HG02852 (cell line): Measurements from ENCODE around the gene ABCC4.
A peak's percentile ranks its signal among the peaks of the same experiment; 100 is the strongest.

Experiments used
- ATAC-seq: cut with Tn5 transposase; IDR thresholded peaks from one replicate; pipeline ENCODE4 v1.9.1; 2021; ENCODE audit warnings: mild to moderate bottlenecking, moderate library complexity; ENCODE audit not compliant: unreplicated experiment

Gene ABCC4

DNA sequence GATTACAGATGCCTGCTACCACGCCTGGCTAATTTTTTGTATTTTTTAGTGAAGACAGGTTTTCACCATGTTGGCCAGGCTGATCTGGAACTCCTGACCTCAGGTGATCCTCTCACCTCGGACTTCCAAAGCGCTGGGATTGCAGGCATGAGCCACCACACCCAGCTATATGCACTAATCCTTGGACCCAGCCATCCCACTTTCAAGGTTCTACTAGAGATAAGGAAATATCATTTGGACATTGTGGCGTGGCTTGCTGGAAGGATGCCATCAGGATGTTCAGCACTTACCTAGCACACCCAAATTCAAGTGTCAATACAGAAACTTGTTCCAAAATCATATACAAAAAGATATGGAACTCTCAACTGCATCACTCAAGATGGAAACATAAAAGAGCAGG, 136.4 kb downstream of the ABCC4 start:
- no peak for ATAC-seq

DNA sequence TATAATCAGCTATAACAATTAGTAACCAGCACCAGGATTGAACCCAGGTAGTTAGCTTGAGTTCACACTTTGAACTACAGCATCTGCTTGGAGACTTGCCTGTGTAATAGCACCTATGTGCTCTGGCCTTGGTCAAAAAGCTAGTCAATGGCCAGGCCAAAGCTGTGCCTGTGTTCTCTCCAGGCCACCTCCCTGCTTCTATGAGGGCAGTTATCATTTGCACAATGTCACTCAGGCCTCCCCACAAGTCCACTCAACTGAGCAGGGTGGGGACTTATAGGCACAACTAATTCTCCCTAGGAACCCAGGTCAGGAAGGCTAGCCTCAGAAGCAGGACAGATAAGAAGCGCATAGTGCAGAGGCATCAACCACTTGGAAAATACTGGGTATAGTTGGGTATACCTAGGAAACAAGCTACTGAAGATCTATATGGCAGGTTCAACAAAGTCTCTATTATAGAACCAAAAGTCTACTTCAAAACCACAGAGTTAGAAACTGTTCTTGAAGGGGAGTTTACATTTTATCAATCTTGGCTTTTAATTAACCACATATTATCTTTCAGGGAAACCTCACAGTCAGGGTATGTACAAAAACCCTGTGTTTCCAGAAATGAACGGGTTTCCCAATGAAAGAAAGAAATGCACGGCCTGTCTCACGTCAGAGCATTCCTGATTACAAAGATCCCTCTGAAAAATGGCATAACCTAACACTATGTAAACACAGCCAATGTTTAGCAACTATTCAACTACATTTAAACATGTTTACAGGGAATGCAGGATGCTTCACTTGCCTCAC, 140.9 kb downstream of the ABCC4 start:
- ATAC-seq = no peak

DNA sequence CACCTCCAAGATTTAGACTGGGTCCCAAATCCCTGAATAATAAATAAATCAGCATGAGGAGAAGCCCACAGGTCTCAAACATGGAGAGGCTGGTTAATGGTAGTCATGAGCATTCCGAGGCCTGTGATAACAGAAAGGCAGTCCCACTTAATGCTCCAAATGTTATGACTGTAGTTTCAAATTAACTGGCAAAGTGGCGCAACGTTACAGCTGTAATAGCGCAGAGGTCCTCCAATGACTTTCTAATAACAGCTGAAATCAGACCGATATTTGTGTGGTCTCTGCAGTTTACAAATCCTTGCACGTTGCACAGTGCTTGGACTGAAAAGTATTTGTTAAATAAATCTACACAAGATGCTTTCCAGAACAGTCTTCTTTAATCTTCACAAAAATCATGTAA, 141.8 kb downstream of the ABCC4 start:
- ATAC-seq = no peak

DNA sequence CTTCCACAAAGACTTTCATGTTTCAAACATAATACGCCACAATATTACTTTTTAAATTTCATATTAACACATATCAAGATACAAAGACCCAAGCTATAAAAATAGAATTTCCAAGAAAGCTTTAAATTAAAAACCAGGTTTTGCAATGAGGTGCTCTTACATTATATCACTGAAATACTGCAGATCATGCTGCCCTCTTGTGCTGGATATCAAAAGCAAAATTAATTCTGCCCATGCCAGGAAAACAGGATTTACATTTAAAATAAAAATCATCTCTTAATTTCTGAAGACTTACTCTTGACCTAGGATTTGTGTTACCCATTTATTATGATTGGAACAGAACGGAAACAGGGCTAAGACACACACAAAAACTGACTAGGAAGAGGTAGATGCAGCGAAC, 145.0 kb downstream of the ABCC4 start:
- ATAC-seq = no peak

DNA sequence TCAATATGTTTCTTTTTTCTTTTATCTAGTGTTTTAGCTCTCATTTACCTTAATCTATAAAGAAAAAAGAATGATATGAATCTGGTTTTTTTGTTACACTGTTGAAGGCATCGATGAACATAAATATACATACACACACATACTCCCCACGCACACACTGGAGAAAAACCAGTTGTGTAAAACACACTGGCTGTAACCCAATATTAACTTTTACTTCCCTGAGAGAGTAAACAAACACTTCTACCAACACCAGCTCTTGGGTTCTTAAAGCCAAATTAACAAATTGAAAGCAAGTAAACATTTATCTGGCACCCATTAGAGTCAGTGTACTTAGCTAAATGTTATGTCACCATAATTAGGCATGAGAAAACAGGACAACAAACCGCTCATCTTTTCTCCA, 145.7 kb downstream of the ABCC4 start:
- no peak for ATAC-seq

DNA sequence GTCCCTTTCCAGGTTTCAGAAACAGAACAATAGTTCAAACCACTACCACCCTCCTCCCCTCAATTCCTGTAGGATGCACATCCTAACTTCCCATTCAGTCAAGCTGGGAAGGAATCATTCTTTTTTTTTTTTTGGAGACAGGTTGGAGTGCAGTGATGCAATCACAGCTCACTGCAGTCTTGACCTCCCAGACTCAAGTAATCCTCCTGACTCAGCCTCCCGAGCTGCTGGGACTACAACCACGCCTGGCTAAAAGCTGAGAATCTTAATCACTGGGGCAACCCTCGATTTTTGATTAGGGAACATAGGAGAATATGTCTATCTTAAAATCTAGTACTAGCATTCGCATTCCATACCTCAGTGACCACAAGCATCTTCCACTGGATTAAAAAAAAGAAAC, 146.2 kb downstream of the ABCC4 start:
- ATAC-seq = no peak

DNA sequence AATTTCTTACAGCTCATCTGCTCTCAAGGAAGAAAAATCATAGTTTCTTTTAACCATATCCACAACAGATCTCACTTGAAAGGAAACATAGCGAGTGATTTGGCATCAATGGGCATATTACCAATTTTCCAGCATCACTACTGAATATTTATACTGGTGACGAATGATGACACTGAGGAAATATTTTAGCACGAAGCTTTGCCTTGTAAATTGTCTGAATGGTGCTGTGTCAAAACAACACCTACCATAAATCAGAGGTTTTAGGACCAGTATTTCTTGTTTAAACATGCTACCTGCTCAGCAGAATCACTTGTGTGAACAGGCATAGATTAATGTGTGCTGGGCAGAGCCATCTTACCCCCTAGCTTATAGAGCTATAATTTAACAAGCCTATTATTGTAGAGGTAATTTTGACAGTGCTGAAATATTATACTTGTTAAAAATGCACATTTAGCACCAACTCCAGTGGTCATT, 146.8 kb downstream of the ABCC4 start:
- ATAC-seq = no peak

DNA sequence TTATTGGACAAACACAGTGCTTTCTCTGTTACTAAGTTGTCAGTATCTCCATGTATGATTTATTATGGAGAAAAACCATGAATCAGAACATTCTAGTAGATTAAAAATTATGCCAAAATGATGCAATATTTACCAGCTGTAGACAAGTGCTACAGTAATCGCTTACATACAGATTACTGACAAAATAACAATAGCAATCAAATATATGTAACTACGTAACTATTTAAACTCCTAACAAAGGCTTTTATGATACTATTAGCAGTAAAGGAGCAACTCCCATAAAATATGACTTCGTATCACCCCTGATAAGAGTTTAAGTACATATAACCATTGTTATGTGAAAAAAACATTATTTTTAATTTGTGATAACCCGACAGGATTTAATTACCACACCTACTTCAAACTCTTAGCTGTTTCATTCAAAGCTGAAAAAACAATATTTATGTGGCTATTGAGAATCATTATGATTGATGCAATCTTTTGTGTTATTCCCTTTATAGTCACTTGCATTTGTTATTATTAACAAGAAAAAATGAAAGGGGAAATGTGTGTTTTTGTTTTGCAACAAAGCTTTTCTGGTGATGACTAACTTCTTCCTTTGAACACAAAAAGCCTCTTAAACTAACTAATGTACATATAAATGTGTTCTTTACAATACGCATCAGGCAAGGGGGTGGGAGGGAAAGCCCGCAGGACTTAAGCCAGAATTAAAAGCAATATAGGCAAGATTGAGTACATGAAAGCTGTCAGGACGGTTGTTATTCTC, 147.4 kb downstream of the ABCC4 start:
- ATAC-seq = no peak

DNA sequence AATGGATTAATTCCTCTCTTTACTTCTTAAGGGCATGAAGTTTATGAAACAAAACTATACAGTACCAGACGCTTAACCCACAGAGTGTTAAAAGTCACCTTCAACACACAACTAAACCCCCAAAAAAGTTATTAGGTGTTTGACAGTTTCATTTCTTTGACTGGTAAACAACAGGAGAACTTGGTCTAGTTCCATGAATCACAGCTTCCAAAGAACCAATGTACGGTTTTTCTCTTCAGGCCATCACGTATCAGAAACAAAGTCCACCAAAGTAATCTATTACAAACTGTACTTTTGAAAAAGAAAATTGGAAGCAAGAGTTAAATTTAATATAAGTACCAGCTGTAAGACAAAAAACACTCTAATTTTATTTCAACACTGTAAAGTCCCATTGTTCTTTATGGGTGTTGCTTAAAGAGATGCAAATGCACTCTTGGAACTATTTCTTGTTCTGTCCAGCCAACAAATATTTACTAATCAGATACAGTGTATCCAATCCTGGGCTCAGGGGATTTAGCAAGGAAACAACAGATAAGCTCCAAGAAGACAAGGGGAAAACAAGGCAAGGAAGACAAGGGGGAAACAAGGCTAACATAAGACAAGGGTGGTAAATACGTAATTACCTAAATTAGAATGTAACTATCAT, 149.2 kb downstream of the ABCC4 start:
- ATAC-seq = no peak

DNA sequence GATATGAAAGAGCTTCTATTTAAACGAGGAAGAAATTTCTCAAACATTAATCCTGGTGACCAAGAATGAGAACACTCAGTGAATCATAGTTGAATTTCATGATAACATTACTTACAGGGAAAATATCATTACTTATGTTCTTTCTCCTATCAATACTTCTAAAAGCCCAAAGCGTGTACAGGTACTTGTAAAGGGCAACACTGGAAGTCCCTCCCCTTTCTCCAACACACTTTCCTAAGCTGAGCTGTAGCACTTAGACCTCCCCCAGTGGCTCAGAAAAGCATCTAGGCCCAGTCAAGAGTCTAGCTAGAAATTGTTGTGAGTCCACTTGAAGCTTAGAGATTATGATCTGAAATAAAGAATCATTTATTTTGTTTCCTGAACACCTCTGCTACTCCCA, 150.7 kb downstream of the ABCC4 start:
- ATAC-seq = no peak

DNA sequence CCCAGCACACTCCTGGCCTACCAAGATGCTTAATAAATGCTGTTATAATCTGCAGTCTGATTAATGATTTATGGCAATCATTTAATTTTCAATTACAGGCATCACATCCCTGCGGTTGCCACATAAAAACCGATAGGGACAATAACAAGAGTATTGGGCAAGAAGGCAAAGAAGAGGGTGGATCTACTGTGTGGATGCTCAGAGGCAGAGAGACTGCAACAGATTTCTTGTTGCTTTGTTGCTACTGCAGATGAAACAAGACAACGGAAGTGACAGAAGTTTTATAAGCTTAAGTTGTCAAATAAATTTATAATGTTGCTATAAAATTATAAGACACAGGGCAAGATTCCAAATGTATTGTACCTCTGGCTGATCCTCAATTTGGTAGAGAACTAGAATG, 154.8 kb downstream of the ABCC4 start:
- ATAC-seq = no peak

DNA sequence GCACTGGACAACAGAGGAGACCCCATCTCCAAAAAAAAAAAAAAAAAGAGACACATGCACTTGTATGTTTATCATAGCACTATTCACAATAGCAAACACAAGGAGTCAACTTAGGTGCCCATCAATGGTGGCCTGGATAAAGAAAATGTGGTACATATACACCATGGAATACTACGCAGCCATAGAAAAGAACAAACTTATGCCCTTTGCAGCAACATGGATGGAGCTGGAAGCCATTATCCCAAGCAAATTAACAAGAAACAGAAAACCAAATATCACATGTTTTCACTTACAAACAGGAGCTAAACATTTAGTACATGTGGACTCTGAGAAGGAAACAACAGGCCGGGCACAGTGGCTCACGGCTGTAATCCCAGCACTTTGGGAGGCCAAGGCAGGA, 155.7 kb downstream of the ABCC4 start:
- no peak for ATAC-seq

DNA sequence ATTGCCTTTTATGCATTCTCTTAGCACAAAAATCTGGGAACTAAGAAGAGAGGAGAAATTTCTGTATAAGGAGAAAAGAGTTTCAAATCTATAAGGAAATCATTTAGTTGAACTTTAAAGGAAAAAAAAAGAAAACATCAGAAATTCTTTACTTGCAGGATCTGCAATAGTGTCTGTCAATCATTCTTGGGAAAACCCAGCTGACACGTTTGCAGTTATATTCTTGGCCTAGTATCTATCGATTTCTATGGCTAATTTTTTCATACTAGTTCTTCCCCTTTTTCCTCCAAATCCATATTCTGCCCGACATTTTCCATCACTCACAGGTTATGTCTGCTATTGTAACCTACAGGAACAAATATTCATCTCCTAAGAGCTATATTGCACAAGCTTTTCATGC, 160.7 kb downstream of the ABCC4 start:
- no peak for ATAC-seq

DNA sequence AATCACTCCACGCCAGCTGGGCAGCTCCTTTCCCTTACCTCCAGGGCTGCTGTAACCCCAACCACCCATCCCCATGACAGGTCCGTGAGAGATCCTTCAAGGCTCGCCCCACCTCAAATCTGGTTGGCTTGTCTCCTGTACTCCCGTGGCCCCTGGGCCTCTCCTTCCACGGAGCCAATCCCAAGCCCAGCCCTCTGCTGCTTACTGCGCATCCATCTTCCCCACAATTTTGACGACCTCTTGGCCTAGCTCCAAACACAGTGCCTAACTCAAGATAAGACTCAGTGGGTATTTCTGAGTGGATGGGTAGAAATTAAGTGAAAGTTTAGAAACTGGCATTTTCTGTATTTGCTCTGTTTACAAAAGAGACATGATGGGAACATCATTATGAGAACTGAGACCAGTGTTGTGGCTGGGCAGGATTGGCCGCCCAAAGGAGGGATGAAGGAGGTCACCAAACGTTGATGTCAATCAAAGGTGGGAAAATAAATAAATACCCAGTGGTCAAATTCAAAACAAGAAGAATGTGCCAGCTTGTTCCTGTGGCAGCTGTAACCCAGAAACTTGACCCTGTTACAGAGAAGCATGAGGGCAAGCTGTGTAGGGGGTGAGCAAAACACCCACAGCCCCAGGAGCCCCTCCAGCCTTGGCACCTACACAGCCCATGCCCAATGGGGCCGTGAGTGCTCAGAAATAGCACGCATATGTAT, 162.2 kb downstream of the ABCC4 start:
- no peak for ATAC-seq

DNA sequence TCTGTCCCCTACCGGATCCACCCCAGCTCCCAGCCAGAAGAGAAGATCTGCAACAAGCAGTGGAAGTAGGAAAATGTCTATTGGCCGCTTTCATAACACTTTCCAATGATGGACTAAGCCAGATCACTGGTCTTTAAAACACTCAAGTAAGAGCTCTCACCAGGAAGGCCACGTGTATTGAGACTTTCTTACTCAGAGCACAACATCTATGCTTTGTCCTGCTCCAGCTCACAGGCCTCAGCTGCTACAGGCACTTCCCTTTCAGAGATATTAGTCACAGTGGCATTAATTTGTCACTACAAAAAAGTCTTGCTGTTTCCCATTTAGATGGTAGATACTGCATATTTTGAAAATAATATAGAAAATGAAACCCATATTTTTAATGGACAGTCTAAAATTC, 164.2 kb downstream of the ABCC4 start:
- ATAC-seq = peak; percentile 97

DNA sequence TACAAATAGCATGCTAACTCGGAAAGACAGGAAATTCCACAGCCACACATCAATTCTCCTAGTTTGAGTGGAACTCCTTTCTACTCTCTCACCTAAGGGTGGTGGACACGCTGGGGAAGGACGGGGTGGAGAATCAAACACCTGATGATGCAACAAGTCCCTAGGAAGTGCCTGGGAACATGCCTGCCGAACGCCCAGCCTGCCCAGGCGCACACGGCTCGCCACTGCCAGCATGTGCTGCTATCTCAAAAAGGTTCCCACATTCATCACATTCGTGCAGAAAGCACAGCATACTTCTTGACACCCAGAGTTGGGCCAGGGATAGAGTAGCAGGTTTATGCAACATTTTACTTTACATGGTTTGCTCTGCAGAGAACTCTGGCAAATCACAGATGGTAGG, 164.6 kb downstream of the ABCC4 start:
- no peak for ATAC-seq

DNA sequence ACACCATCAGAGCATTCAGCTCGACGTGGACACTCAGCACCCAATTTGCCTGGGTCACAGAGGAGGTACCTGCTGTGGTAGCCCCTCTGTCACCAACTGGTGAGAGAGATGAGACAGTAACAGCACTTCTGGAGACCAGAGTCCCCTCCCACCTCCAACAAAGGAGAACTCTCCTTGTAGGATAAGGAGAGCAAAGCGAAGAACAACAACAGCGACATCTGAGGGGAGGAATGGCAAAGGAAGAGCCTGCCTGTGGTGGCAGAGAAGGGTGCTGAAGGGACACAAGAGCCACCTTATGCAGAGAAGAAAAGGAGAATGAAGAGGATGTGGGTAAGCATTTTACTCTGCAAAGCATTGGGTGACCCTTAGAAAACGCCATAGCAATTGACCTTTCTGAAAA, 167.8 kb downstream of the ABCC4 start:
- no peak for ATAC-seq

DNA sequence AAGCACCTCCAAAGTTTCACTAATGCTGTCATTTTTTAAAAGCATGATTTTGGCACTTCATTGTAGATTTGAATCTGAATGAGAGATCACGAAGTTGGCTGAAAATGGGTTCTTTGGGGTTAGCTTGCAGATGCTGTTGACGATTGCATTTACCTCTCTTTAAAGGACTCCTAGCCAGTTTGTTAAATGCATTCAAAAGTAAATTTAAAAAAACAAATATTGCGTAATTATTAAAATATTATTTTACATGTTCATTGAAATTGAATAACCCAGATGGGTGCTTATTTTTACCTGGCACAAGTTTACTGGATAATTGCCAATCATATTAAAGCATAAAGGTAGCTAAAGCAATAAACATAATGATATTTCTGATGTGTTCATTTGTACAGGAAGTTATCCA, 172.2 kb downstream of the ABCC4 start:
- no peak for ATAC-seq

DNA sequence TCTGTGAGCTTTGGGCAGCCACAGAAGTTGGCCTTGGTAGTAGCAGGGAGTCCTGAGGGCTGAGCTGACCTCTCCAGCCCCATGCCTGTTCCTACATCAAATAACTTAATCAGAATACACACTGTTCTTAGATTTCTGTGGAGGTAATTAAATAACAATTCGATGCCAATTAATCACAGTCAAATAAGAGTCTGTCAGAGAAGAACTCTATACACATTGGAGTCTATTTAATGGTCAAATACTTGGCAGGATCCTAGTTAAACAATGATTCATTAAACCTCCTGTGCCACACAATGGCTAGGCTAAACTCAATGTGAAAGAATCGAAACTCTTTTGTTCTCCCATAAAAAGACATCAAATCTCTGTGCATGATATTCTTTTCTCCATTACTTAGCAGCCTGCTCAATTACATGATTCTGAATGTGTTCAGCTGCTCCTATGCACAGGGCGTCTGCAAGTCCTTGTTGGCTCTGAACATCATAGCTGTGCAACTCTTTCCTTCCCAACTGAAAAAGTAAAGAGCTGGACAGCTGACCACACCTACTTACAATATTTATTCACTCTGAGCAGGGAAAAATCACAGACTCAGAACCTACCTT, 173.1 kb downstream of the ABCC4 start:
- ATAC-seq = no peak

DNA sequence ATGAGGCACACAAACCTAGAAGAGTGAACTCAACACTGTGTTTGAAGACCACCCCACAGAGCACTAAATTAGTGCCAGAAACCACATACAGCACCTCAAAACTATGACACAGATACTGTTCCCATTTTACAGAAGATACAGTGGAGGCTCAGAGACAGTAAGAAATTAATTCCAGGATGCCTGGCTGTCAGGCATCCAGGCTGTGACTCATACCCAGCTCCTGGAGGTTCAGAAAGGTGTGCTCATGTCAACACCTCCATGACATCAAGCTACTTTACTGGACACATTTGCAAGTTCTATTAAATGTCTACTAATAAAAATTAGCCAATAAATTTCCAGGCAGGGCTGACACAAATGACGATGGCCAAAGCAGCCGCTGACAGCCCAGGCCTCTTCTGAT, 176.3 kb downstream of the ABCC4 start:
- no peak for ATAC-seq

DNA sequence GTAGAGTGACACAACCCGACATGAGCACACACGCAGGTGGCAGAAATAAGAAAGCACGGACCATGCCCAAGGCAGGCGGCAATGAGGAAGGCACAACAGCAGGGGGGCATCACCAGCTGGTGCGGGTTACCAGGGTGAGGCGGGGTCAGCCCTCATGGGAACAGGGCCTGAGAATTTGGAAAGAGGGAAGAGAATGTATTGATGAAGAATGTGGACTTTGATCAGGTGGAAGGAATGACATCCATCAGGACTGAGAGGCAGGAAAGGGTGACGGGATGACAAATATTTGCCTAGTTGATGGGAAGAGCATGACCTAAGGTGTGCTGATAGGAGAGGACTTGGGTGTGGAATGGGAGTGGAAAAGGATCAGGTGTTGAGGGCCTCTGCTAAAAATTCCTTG, 177.5 kb downstream of the ABCC4 start:
- ATAC-seq = no peak
